H9 (cell line): Measurements from ENCODE around the gene HMCN1. TPM values are rescaled to one million over a fixed set of nuclear protein-coding genes. Genes with fewer than 3 reads are reported as not detected.

Source experiments
- DNase-seq: peaks from one replicate; pipeline ENCODE4 v3.0.0-alpha.2; 2017
- H2AFZ ChIP-seq: one replicate; pipeline ENCODE4 v1.6.1; 2013; ENCODE audit warnings: mild to moderate bottlenecking, low read length, control low read depth, moderate library complexity
- H2AK5ac ChIP-seq: 2 replicates; pipeline ENCODE4 v1.6.1; 2013; ENCODE audit warnings: low read length, control low read depth, mixed read lengths; ENCODE audit not compliant: insufficient read length
- H2BK120ac ChIP-seq: one replicate; pipeline ENCODE4 v1.6.1; 2013; ENCODE audit warnings: low read depth, mild to moderate bottlenecking, low read length, control low read depth, inconsistent platforms; ENCODE audit not compliant: poor library complexity, severe bottlenecking
- H2BK12ac ChIP-seq: 2 replicates; pipeline ENCODE4 v1.6.1; 2013; ENCODE audit warnings: low read length, control low read depth, mixed read lengths, low read depth; ENCODE audit not compliant: insufficient read length
- H2BK15ac ChIP-seq: 2 replicates; pipeline ENCODE4 v1.6.1; 2013; ENCODE audit warnings: low read depth, low read length, control low read depth
- H2BK20ac ChIP-seq: one replicate; pipeline ENCODE4 v1.6.1; 2013; ENCODE audit warnings: low read depth, mild to moderate bottlenecking, low read length, control low read depth, inconsistent platforms; ENCODE audit not compliant: poor library complexity, severe bottlenecking
- H2BK5ac ChIP-seq: 2 replicates; pipeline ENCODE4 v1.6.1; 2013; ENCODE audit warnings: low read length, control low read depth, mixed read lengths; ENCODE audit not compliant: insufficient read length
- H3K14ac ChIP-seq: 2 replicates; pipeline ENCODE4 v1.6.1; 2013; ENCODE audit warnings: low read length, control low read depth; ENCODE audit not compliant: insufficient read depth
- H3K18ac ChIP-seq: 2 replicates; pipeline ENCODE4 v1.6.1; 2013; ENCODE audit warnings: low read depth, mild to moderate bottlenecking, mixed read lengths, low read length, control low read depth; ENCODE audit not compliant: insufficient read length
- H3K23ac ChIP-seq: 2 replicates; pipeline ENCODE4 v1.6.1; 2013; ENCODE audit warnings: low read length, control low read depth, mixed read lengths, low read depth; ENCODE audit not compliant: insufficient read length
- H3K23me2 ChIP-seq: 2 replicates; pipeline ENCODE4 v1.6.1; 2013; ENCODE audit warnings: low read depth, mild to moderate bottlenecking, mixed read lengths, low read length, control low read depth; ENCODE audit not compliant: insufficient read length, poor library complexity, severe bottlenecking
- H3K27ac ChIP-seq: 2 replicates; pipeline ENCODE4 v1.5.1; 2013; ENCODE audit warnings: low read length, control low read depth, mixed read lengths, low read depth; ENCODE audit not compliant: insufficient read length
- H3K27me3 ChIP-seq: 2 replicates; pipeline ENCODE4 v1.6.1; 2013; ENCODE audit warnings: low read length, control low read depth, inconsistent platforms; ENCODE audit not compliant: insufficient read depth
- H3K4ac ChIP-seq: 2 replicates; pipeline ENCODE4 v1.6.1; 2013; ENCODE audit warnings: low read depth, mild to moderate bottlenecking, control low read depth, inconsistent platforms, low read length, moderate library complexity
- H3K4me1 ChIP-seq: 2 replicates; pipeline ENCODE4 v1.6.1; 2013; ENCODE audit warnings: low read length, control low read depth, inconsistent platforms; ENCODE audit not compliant: insufficient read depth
- H3K4me2 ChIP-seq: 2 replicates; pipeline ENCODE4 v1.6.1; 2013; ENCODE audit warnings: low read length, control low read depth, mixed read lengths; ENCODE audit not compliant: insufficient read length, insufficient read depth
- H3K56ac ChIP-seq: 2 replicates; pipeline ENCODE4 v1.6.1; 2013; ENCODE audit warnings: low read depth, mild to moderate bottlenecking, mixed read lengths, low read length, control low read depth; ENCODE audit not compliant: insufficient read length
- H3K79me1 ChIP-seq: 2 replicates; pipeline ENCODE4 v1.6.1; 2013; ENCODE audit warnings: low read depth, mild to moderate bottlenecking, moderate library complexity, low read length, control low read depth, inconsistent platforms; ENCODE audit not compliant: insufficient read depth, poor library complexity, severe bottlenecking
- H3K79me2 ChIP-seq: 2 replicates; pipeline ENCODE4 v1.6.1; 2013; ENCODE audit warnings: low read length, control low read depth, inconsistent platforms; ENCODE audit not compliant: insufficient read depth
- H3K9ac ChIP-seq: 2 replicates; pipeline ENCODE4 v1.6.1; 2013; ENCODE audit warnings: low read length, control low read depth, mixed read lengths; ENCODE audit not compliant: insufficient read length; ENCODE audit errors: extremely low read depth
- H3K9me3 ChIP-seq: one replicate; pipeline ENCODE4 v1.6.1; 2013; ENCODE audit warnings: low read depth, low read length, inconsistent platforms; ENCODE audit not compliant: control insufficient read depth
- H3T11ph ChIP-seq: one replicate; pipeline ENCODE4 v1.6.1; 2013; ENCODE audit warnings: mild to moderate bottlenecking, low read length, control low read depth, inconsistent platforms
- H4K20me1 ChIP-seq: one replicate; pipeline ENCODE4 v1.6.1; 2013; ENCODE audit not compliant: control insufficient read depth, insufficient read length, insufficient read depth
- H4K5ac ChIP-seq: 2 replicates; pipeline ENCODE4 v1.6.1; 2013; ENCODE audit warnings: low read depth, mild to moderate bottlenecking, mixed read lengths, low read length, control low read depth; ENCODE audit not compliant: insufficient read length
- H4K8ac ChIP-seq: replicated peaks from 2 replicates; pipeline ENCODE4 v1.6.1; 2013; ENCODE audit warnings: low read length, control low read depth, mixed read lengths, low read depth; ENCODE audit not compliant: insufficient read length
- H4K91ac ChIP-seq: 2 replicates; pipeline ENCODE4 v1.6.1; 2013; ENCODE audit warnings: low read depth, mild to moderate bottlenecking, moderate library complexity, mixed read lengths, low read length, control low read depth; ENCODE audit not compliant: insufficient read length
- H3K27ac Mint-ChIP-seq, 3 experiments: 2 replicates in 2 of 3; 3 replicates in 1 of 3; pipeline ENCODE4 v1.8.0; 2020 to 2021; ENCODE audit warnings: mixed read lengths in 3 of 3, mild to moderate bottlenecking in 1 of 3, moderate library complexity in 1 of 3
- H3K27me3 Mint-ChIP-seq: 2 replicates; pipeline ENCODE4 v1.8.0; 2021; ENCODE audit warnings: low read depth, mild to moderate bottlenecking, moderate library complexity, mixed read lengths
- H3K36me3 Mint-ChIP-seq, 3 experiments: 2 replicates in 2 of 3; 3 replicates in 1 of 3; pipeline ENCODE4 v1.8.0; 2020 to 2021; ENCODE audit warnings: low read depth in 3 of 3, mixed read lengths in 3 of 3; ENCODE audit not compliant: insufficient read depth in 1 of 3
- H3K4me1 Mint-ChIP-seq, 2 experiments: 2 replicates each; pipeline ENCODE4 v1.8.0; 2020; ENCODE audit warnings: mixed read lengths in 2 of 2
- H3K4me3 Mint-ChIP-seq, 2 experiments: 2 replicates in 1 of 2; 3 replicates in 1 of 2; pipeline ENCODE4 v1.8.0; 2020 to 2021; ENCODE audit warnings: mild to moderate bottlenecking in 2 of 2, mixed read lengths in 2 of 2, moderate library complexity in 1 of 2
- H3K9me3 Mint-ChIP-seq, 2 experiments: 2 replicates in 1 of 2; 3 replicates in 1 of 2; pipeline ENCODE4 v1.8.0; 2020; ENCODE audit warnings: mild to moderate bottlenecking in 2 of 2, mixed read lengths in 2 of 2, moderate library complexity in 1 of 2
- CTCF ChIP-seq: fragments of 200-600 bp; sonication (generic); conservative IDR thresholded peaks from 3 replicates; pipeline ENCODE4 v1.8.0; 2021; ENCODE audit warnings: antibody characterized with exemption, mild to moderate bottlenecking
- WGBS: extraction: QIAGEN DNeasy Blood & Tissue Kit; methylation state at CpG from one replicate; pipeline ENCODE4 v1.1.7; 2013; ENCODE audit warnings: missing lambda C conversion rate, low lambda C conversion rate, mixed read lengths; ENCODE audit not compliant: insufficient read length; ENCODE audit errors: extremely low coverage; 5-methylcytosine and 5-hydroxymethylcytosine counted together
- total RNA-seq: library from RNA; stranded (reverse); gene quantifications from 2 replicates; pipeline ENCODE4 v1.2.1, GENCODE V29; 2021

The HMCN1 gene
- total RNA-seq, 1 experiment from 2014 or later, result 3.3 TPM

GRCh38 chr1:186057086-186057485 is 322.9 kb downstream of the HMCN1 start:
- H3K18ac ChIP-seq, result no peak overlapping the region
- H3K4me1 Mint-ChIP-seq, result no peaks in the 10 kb centered on the region
- H3K36me3 Mint-ChIP-seq, result no peaks in the 10 kb centered on the region
- no peak overlapping the region for H2BK120ac ChIP-seq
- H3K4me1 ChIP-seq, result no peaks in the 10 kb centered on the region
- no peak overlapping the region for H3K23ac ChIP-seq
- H2AK5ac ChIP-seq, result no peak overlapping the region
- H3K23me2 ChIP-seq, result no peaks in the 10 kb centered on the region
- H3K4ac ChIP-seq, result no peak overlapping the region
- H3K4me2 ChIP-seq, result no peak overlapping the region
- H2AFZ ChIP-seq, result no peak overlapping the region
- H3K27me3 ChIP-seq, result no peaks in the 10 kb centered on the region
- H2BK5ac ChIP-seq, result no peak overlapping the region
- no peak for TF ChIP-seq CTCF
- H3K14ac ChIP-seq, result no peak overlapping the region
- no peak for DNase-seq
- no peaks in the 10 kb centered on the region for H3K9me3 ChIP-seq
- WGBS, result no CpG with 5 or more reads among the region's 1 CpG
- no peak overlapping the region for H3K27ac Mint-ChIP-seq
- no peaks in the 10 kb centered on the region for H3K9me3 Mint-ChIP-seq
- H2BK12ac ChIP-seq, result no peak overlapping the region
- no peak overlapping the region for H3K27ac ChIP-seq
- no peak overlapping the region for H3K56ac ChIP-seq
- H4K91ac ChIP-seq, result no peak overlapping the region
- no peak overlapping the region for H3K9ac ChIP-seq
- H3K27me3 Mint-ChIP-seq, result no peaks in the 10 kb centered on the region
- H3K4me3 Mint-ChIP-seq, result no peak overlapping the region
- H4K20me1 ChIP-seq, result no peaks in the 10 kb centered on the region
- no peaks in the 10 kb centered on the region for H3K79me2 ChIP-seq
- no peak overlapping the region for H4K5ac ChIP-seq
- no peak overlapping the region for H4K8ac ChIP-seq
- no peaks in the 10 kb centered on the region for H3K79me1 ChIP-seq
- no peak overlapping the region for H3T11ph ChIP-seq
- H2BK20ac ChIP-seq, result no peak overlapping the region
- no peak overlapping the region for H2BK15ac ChIP-seq
